Psoas muscle (tissue), 8 donors: ENCODE measurements around the gene ACKR3. TPM values are rescaled to one million over a fixed set of nuclear protein-coding genes. Genes with fewer than 3 reads are reported as not detected.

ENCODE experiments used
- ATAC-seq, 4 donors: fragments of 200-7000 bp; cut with Tn5 transposase; one replicate each; pipeline ENCODE4 v1.9.1; 2020; ENCODE audit warnings: moderate library complexity in 3 of 4, mild to moderate bottlenecking in 2 of 4
- DNase-seq, 2 donors: peaks; one replicate each; pipeline ENCODE4 v3.0.0-alpha.2; 2020
- H3K27ac ChIP-seq: fragments of 200-600 bp; one replicate; pipeline ENCODE4 v1.8.0; 2022
- H3K27me3 ChIP-seq, 3 donors: fragments of 200-600 bp in 1 of 3; one replicate each; pipeline versions ENCODE4 v1.6.1 to v1.8.0; 2013 to 2022; ENCODE audit warnings: low read length in 2 of 3, mild to moderate bottlenecking in 2 of 3, moderate library complexity in 1 of 3; ENCODE audit not compliant: insufficient read depth in 3 of 3
- H3K36me3 ChIP-seq, 2 donors: fragments of 200-600 bp in 1 of 2; one replicate each; pipeline versions ENCODE4 v1.6.1 to v1.8.0; 2013 to 2022; ENCODE audit warnings: low read depth in 1 of 2, mild to moderate bottlenecking in 1 of 2, moderate library complexity in 1 of 2; ENCODE audit not compliant: insufficient read depth in 1 of 2
- H3K4me1 ChIP-seq: fragments of 200-600 bp; one replicate; pipeline ENCODE4 v1.8.0; 2022
- H3K4me3 ChIP-seq: fragments of 200-600 bp; one replicate; pipeline ENCODE4 v1.8.0; 2022; ENCODE audit warnings: mild to moderate bottlenecking
- H3K9me3 ChIP-seq: fragments of 200-600 bp; one replicate; pipeline ENCODE4 v1.8.0; 2022
- WGBS, 3 donors: extraction: QIAGEN DNeasy Blood & Tissue Kit; methylation state at CpG; one replicate each; pipeline versions ENCODE4 v1.1.6 to v1.1.7; 2013; 5-methylcytosine and 5-hydroxymethylcytosine counted together
- intact Hi-C, 2 donors: fragments of 100-400 bp; cut with DNase I; formaldehyde crosslinking; loops; one replicate each; pipeline versions ENCODE4 v1.11.0 to v1.14.2; 2022
- polyA plus RNA-seq, 3 donors: library from polyadenylated mRNA; stranded (reverse); fragments of 200-250 nt; gene quantifications; one replicate each; pipeline ENCODE4 v1.2.3, GENCODE V29; 2013
- total RNA-seq, 4 donors: library from RNA; stranded (reverse); fragmentation: NEBNext Ultra II Directional in 2 of 4; extraction: Animal tissue kit (Norgen Biotek cat#: 25700) in 2 of 4; gene quantifications; one replicate each; pipeline versions ENCODE4 v1.2.1 to v1.2.4, GENCODE V29; 2021 to 2023
- TF ChIP-seq, protein P1 (sequence below): fragments of 200-600 bp; IDR thresholded peaks from one replicate; pipeline ENCODE4 v1.8.0; 2022; ENCODE audit warnings: antibody characterized with exemption
- donor health status: healthy with polysubstance abuse.
- donor health status: DM: no; HTN: no; CAD: no; lungs with moderate emphysema.
- donor health status: Bipolar disorder and iron deficiency.
- donor health status: healthy.
- donor health status: DM: yes; HTN: yes; CAD: no.
- donor health status: DM: no; HTN: no; CAD: no.
- donor health status: DM: no; HTN: no; CAD: no.
- donor health status: DM: yes; HTN: yes; CAD: no.

ACKR3 gene
- total and polyA plus RNA-seq, 7 donors: 7.8 to 25.3 (median 14.7) TPM

DNA sequence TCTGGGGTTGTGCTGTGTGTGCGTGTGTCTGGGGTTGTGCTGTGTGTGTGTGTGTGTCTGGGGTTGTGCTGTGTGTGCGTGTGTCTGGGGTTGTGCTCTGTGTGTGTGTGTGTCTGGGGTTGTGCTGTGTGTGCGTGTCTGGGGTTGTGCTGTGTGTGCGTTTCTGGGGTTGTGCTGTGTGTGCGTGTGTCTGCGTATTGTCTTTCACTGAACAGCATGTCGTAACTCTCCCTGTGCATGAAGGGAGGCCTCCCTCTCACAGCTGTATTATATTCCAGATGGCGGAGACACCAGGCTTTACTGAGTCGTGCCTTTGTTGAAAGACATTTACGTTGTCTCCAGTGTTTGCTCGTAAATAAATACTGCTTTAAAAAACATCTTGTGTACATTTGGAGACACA is 5.9 kb downstream of the ACKR3 start:
- ATAC-seq (peak in 2 of 4 donors; percentile 29 to 35), DNase-seq (no peak)
- TF ChIP-seq, protein P1, sequence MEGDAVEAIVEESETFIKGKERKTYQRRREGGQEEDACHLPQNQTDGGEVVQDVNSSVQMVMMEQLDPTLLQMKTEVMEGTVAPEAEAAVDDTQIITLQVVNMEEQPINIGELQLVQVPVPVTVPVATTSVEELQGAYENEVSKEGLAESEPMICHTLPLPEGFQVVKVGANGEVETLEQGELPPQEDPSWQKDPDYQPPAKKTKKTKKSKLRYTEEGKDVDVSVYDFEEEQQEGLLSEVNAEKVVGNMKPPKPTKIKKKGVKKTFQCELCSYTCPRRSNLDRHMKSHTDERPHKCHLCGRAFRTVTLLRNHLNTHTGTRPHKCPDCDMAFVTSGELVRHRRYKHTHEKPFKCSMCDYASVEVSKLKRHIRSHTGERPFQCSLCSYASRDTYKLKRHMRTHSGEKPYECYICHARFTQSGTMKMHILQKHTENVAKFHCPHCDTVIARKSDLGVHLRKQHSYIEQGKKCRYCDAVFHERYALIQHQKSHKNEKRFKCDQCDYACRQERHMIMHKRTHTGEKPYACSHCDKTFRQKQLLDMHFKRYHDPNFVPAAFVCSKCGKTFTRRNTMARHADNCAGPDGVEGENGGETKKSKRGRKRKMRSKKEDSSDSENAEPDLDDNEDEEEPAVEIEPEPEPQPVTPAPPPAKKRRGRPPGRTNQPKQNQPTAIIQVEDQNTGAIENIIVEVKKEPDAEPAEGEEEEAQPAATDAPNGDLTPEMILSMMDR: no peak
- Histone ChIP-seq H3K4me3 (peak overlapping the region; percentile 17), H3K36me3 (peaks cover 0 to 2% of the 10 kb centered on the region in 2 donors), H3K27me3 (no peaks in the 10 kb centered on the region), H3K9me3 (no peaks in the 10 kb centered on the region), H3K4me1 (peaks cover 43% of the 10 kb centered on the region), H3K27ac (peak overlapping the region; percentile 60)
- 42 to 70% (median 65%) methylated on average over 11 of the region's 11 CpGs for WGBS, 3 donors
- intact Hi-C loops: loop anchor here in 1 of 2 donors (5.0 kb wide), 2 partner anchors 247 to 452 kb away; no protein-coding TSS in a partner anchor

- H3K27ac ChIP-seq: peak overlapping the region; percentile 60
- peak overlapping the region; percentile 17 for H3K4me3 ChIP-seq
- ATAC-seq (peak in 2 of 4 donors; percentile 16 to 21), DNase-seq (no peak)
- 52 to 75% (median 74%) methylated on average over 8 of the region's 8 CpGs for WGBS, 3 donors
- intact Hi-C loops: loop anchor here in 1 of 2 donors (5.0 kb wide), 2 partner anchors 246 to 451 kb away; no protein-coding TSS in a partner anchor
- no peaks in the 10 kb centered on the region for H3K27me3 ChIP-seq
- H3K36me3 ChIP-seq: peaks cover 0 to 8% of the 10 kb centered on the region in 2 donors
- no peaks in the 10 kb centered on the region for H3K9me3 ChIP-seq
- TF ChIP-seq, protein P1: no peak
- peaks cover 37% of the 10 kb centered on the region for H3K4me1 ChIP-seq
Observed at GRCh38 chr2:236576087-236576486, 6.5 kb downstream of the ACKR3 start.

- H3K36me3 ChIP-seq: peaks cover 0 to 15% of the 10 kb centered on the region in 2 donors
- DNase-seq (no peak), ATAC-seq (no peak)
- H3K4me1 ChIP-seq: peaks cover 31% of the 10 kb centered on the region
- WGBS, 3 donors: 40 to 63% (median 55%) methylated on average over 11 of the region's 11 CpGs
- H3K9me3 ChIP-seq: no peaks in the 10 kb centered on the region
- H3K4me3 ChIP-seq: peak overlapping the region; percentile 31
- intact Hi-C loops: loop anchor here in 1 of 2 donors (5.0 kb wide), 2 partner anchors 245 to 450 kb away; no protein-coding TSS in a partner anchor
- TF ChIP-seq, protein P1: no peak
- H3K27ac ChIP-seq: peak overlapping the region; percentile 60
- no peaks in the 10 kb centered on the region for H3K27me3 ChIP-seq
Observed at GRCh38 chr2:236576953-236577352, 7.3 kb downstream of the ACKR3 start.

DNA sequence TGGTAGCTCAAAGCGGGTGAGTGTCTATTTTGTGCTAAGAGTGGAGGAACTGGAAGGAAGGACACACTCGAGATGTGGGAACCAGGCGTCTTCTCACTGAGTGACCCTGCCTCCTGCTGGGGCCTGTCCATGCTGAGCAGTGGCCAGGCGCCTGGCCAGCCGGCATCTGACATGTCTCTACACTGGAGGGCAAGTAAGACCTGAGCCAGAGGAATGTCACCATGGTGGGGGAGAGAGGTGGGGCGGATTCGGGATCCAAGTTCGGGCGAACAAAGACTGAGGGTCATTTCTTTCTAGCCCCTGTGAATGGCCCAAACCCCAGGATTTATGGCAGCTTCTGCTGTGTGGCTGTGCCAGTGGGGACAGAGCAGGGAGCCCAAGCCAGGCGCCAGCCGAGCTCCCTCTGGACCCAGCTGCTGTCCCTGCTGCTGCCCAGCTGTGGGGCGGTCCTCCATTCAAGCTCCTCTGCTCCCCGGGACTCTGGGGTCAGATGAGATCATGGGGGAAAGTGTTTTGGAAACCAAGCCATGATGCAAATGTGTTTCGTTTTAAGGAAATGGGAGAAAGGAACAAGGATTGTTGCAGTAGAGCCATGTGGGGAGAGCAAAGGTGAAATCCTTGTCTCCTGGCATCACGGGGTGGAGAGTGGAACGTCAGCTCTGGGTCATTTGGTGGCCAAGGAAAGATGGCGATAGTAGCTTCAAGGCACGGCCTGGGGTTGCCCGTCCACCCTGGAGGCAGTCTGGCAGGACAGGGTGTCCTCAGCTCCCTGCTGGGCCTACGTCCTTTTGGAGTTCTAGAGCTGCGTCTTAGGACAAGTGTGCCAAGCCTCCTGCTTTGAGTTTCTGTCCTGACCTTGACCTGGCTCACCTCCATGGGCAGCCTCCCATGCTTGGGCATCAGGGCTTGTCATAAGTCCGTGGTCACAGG is 8.1 kb downstream of the ACKR3 start:
- no peaks in the 10 kb centered on the region for H3K9me3 ChIP-seq
- intact Hi-C loops: loop anchor here in 1 of 2 donors (5.0 kb wide), 2 partner anchors 245 to 450 kb away; no protein-coding TSS in a partner anchor
- no peaks in the 10 kb centered on the region for H3K27me3 ChIP-seq
- TF ChIP-seq, protein P1: no peak
- ATAC-seq: peak; percentile 43 to 60 (median 52)
- peaks cover 0 to 20% of the 10 kb centered on the region in 2 donors for H3K36me3 ChIP-seq
- H3K27ac ChIP-seq: peak overlapping the region; percentile 60
- WGBS, 3 donors: 40 to 58% (median 50%) methylated on average over 22 of the region's 22 CpGs
- H3K4me1 ChIP-seq: peaks cover 23% of the 10 kb centered on the region
- peak overlapping the region; percentile 31 for H3K4me3 ChIP-seq
- peak; percentile 44 to 77 for DNase-seq
